ENCODE results near the gene FMN1. TPM values are rescaled to one million over a fixed set of nuclear protein-coding genes. Genes with fewer than 3 reads are reported as not detected.

The FMN1 gene
- total RNA-seq, 1 donor from 2014 or later = 1.6 TPM

DNA sequence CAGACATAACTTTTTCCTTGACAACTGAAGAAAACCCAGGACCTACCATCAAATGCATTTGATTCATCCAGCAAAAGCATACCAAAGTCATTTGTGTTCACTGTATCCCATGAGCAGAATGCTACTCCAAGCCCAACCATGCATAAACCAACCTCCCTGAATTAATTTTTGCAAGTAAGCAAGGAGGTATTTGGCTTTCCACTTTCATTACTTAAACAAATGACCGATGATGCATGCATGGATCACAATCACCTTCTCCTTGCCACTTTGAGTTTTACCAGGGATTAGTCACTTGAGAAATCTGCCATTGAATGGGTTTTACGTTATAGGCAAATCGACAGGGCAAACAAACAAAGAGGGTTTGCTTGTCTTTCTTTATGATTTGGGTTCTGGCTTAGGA lies 214.8 kb downstream of the FMN1 start:
- TF ChIP-seq, protein P1, sequence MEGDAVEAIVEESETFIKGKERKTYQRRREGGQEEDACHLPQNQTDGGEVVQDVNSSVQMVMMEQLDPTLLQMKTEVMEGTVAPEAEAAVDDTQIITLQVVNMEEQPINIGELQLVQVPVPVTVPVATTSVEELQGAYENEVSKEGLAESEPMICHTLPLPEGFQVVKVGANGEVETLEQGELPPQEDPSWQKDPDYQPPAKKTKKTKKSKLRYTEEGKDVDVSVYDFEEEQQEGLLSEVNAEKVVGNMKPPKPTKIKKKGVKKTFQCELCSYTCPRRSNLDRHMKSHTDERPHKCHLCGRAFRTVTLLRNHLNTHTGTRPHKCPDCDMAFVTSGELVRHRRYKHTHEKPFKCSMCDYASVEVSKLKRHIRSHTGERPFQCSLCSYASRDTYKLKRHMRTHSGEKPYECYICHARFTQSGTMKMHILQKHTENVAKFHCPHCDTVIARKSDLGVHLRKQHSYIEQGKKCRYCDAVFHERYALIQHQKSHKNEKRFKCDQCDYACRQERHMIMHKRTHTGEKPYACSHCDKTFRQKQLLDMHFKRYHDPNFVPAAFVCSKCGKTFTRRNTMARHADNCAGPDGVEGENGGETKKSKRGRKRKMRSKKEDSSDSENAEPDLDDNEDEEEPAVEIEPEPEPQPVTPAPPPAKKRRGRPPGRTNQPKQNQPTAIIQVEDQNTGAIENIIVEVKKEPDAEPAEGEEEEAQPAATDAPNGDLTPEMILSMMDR (IDR thresholded peaks at IDR 0.05; ENCODE audit: unreplicated experiment) = no peak
- Mint-ChIP-seq H3K4me3 (no peak overlapping the region), H3K36me3 (no peaks in the 10 kb centered on the region), H3K27me3 (ENCODE audit: low read depth) (peaks cover 23% of the 10 kb centered on the region), H3K9me3 (no peaks in the 10 kb centered on the region), H3K4me1 (no peaks in the 10 kb centered on the region), H3K27ac (no peak overlapping the region)
- DNase-seq (ENCODE audit: low spot score in 2 of 2, unreplicated experiment in 2 of 2) = no peak

DNA sequence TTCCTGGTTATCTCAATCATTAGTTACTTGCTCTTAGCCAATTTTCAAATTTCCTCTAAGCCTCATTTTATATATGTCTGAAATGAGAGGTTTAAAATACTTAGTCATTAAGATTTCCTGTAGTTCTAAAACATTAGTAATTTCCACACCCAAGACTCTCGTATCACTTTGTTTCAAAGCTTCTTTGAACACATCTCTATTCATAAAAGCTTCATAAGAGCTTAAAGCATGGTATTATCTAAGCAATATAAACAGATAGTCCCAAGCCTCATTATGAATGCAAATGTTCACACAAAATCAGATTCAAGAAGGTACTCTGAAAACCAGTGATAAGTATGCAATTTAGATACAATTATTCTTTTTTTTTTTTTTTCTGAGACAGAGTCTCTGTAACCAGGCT lies 217.0 kb downstream of the FMN1 start:
- Mint-ChIP-seq H3K36me3 (no peaks in the 10 kb centered on the region), H3K27ac (no peak overlapping the region), H3K9me3 (no peaks in the 10 kb centered on the region), H3K27me3 (ENCODE audit: low read depth) (peaks cover 24% of the 10 kb centered on the region), H3K4me1 (no peaks in the 10 kb centered on the region), H3K4me3 (no peak overlapping the region)
- TF ChIP-seq, protein P1 (IDR thresholded peaks at IDR 0.05; ENCODE audit: unreplicated experiment) = no peak
- DNase-seq (ENCODE audit: low spot score in 2 of 2, unreplicated experiment in 2 of 2) = no peak

DNA sequence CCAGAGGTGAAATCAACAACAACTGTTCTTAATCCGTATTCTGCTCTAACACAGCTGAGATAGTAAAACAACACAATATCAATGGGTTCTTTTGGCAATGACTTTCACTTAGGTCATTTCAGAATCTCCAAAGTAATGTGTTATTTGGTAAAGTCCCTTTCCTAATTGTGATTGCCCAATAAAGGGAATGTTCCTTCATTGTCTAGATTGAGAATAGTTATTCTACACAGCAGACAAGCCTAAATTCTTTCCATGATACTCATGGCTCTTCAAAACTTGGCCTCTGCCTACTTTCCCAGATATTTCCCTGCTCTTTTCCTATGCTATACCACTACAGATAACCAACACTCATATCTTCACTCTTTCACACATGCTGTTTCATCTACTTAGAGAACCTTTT lies 219.8 kb downstream of the FMN1 start:
- H3K27ac Mint-ChIP-seq = no peak overlapping the region
- H3K36me3 Mint-ChIP-seq = no peaks in the 10 kb centered on the region
- no peak for DNase-seq (ENCODE audit: low spot score in 2 of 2, unreplicated experiment in 2 of 2)
- TF ChIP-seq, protein P1 (IDR thresholded peaks at IDR 0.05; ENCODE audit: unreplicated experiment) = no peak
- H3K4me1 Mint-ChIP-seq = no peaks in the 10 kb centered on the region
- H3K9me3 Mint-ChIP-seq = no peaks in the 10 kb centered on the region
- no peak overlapping the region for H3K4me3 Mint-ChIP-seq
- H3K27me3 Mint-ChIP-seq (ENCODE audit: low read depth) = peaks cover 31% of the 10 kb centered on the region

GRCh38 chr15:32972686-32973085 lies 221.8 kb downstream of the FMN1 start:
- Mint-ChIP-seq H3K4me3 (no peak overlapping the region), H3K27ac (no peak overlapping the region), H3K36me3 (no peaks in the 10 kb centered on the region), H3K4me1 (no peaks in the 10 kb centered on the region), H3K9me3 (no peaks in the 10 kb centered on the region), H3K27me3 (ENCODE audit: low read depth) (peaks cover 36% of the 10 kb centered on the region)
- no peak for DNase-seq (ENCODE audit: low spot score in 2 of 2, unreplicated experiment in 2 of 2)
- TF ChIP-seq, protein P1 (IDR thresholded peaks at IDR 0.05; ENCODE audit: unreplicated experiment) = no peak

DNA sequence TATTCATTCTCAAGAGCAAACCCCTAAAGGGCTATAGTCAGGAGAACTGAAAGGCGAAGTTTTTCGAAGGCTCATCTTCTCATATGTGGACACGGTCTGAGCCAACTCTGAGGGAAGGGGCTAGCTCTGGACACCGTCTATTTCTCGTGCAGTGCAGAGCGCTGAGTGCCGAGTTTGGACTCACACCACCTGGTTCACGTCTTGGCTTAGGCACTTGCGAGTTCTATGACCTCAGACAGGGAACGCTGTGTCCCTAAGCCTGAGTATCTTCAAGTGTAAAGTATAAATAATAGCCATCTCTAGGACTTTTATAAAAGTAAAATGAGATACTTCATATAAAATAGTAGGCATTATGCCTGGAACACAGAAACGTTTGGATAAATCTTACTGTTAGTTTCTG lies 223.7 kb downstream of the FMN1 start:
- H3K27ac Mint-ChIP-seq = no peak overlapping the region
- H3K4me1 Mint-ChIP-seq = no peaks in the 10 kb centered on the region
- no peak for DNase-seq (ENCODE audit: low spot score in 2 of 2, unreplicated experiment in 2 of 2)
- H3K27me3 Mint-ChIP-seq (ENCODE audit: low read depth) = peaks cover 35% of the 10 kb centered on the region
- TF ChIP-seq, protein P1 (IDR thresholded peaks at IDR 0.05; ENCODE audit: unreplicated experiment) = no peak
- no peak overlapping the region for H3K4me3 Mint-ChIP-seq
- H3K9me3 Mint-ChIP-seq = no peaks in the 10 kb centered on the region
- no peaks in the 10 kb centered on the region for H3K36me3 Mint-ChIP-seq

- Mint-ChIP-seq H3K27ac (no peak overlapping the region), H3K9me3 (no peaks in the 10 kb centered on the region), H3K27me3 (ENCODE audit: low read depth) (peaks cover 26% of the 10 kb centered on the region), H3K4me3 (no peak overlapping the region), H3K4me1 (no peaks in the 10 kb centered on the region), H3K36me3 (no peaks in the 10 kb centered on the region)
- DNase-seq (ENCODE audit: low spot score in 2 of 2, unreplicated experiment in 2 of 2) = no peak
- TF ChIP-seq, protein P1 (IDR thresholded peaks at IDR 0.05; ENCODE audit: unreplicated experiment) = no peak
Measured at GRCh38 chr15:32967521-32967920, 227.0 kb downstream of the FMN1 start.

Measured in mesothelial cell of epicardium (in vitro differentiated cells).